GM12874 (cell line): Measurements from ENCODE around the gene HMGCS2.
A peak's percentile ranks its signal among the peaks of the same experiment; 100 is the strongest.

ENCODE experiments used
- TF ChIP-seq, protein P1 (sequence below): IDR thresholded peaks from 2 replicates; pipeline ENCODE4 v1.5.1; 2011; ENCODE audit warnings: low read depth, mild to moderate bottlenecking, control low read depth, low read length, moderate library complexity; ENCODE audit not compliant: insufficient read depth

HMGCS2 gene

DNA sequence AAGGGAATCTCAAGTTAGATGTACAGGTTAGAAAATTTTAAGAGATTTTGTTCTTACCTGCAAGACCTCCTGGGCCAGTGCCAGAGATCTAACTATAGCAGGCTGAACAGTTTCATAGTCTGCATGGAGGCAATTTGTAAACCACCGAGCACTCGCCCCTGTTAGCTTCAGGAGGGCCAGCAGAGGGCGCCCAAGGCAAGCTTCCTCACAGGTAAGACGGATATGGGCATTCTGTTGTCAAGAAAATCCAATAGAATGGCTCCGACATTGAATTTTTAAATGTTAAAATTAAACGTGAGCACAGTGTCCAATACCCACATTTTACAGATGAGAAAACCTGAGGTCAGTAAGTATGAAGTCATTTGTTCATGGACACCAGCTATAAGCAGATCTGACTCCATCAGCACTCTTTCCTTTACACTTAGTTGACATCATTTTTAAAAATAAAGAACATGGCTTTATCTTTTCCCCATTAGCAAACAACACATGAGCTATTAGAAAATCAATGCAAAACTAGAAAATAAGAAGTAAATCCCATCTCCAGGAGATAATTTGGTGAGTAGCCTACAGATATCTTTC is 40.4 kb upstream of the HMGCS2 start:
- TF ChIP-seq, protein P1, sequence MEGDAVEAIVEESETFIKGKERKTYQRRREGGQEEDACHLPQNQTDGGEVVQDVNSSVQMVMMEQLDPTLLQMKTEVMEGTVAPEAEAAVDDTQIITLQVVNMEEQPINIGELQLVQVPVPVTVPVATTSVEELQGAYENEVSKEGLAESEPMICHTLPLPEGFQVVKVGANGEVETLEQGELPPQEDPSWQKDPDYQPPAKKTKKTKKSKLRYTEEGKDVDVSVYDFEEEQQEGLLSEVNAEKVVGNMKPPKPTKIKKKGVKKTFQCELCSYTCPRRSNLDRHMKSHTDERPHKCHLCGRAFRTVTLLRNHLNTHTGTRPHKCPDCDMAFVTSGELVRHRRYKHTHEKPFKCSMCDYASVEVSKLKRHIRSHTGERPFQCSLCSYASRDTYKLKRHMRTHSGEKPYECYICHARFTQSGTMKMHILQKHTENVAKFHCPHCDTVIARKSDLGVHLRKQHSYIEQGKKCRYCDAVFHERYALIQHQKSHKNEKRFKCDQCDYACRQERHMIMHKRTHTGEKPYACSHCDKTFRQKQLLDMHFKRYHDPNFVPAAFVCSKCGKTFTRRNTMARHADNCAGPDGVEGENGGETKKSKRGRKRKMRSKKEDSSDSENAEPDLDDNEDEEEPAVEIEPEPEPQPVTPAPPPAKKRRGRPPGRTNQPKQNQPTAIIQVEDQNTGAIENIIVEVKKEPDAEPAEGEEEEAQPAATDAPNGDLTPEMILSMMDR: peak; percentile 92

DNA sequence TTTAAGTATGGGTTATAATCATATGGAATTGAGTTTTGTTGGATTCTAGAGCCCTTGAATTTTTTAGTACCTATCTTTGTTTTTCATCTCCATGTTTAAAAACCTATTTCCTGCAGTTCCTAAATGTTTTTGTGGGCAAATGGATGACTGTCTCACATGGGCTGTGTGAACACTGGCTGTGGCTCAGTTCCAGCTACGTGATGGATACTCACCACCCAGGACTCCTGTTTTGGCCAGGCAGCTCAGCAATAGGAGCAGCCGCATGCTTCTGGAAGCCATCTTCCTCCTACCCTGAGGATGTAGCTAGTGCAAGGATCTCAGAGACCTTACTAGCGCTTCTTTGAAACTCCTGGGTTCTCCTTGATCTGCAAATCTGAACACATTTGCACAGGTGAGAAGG is 39.8 kb upstream of the HMGCS2 start:
- TF ChIP-seq, protein P1: no peak

DNA sequence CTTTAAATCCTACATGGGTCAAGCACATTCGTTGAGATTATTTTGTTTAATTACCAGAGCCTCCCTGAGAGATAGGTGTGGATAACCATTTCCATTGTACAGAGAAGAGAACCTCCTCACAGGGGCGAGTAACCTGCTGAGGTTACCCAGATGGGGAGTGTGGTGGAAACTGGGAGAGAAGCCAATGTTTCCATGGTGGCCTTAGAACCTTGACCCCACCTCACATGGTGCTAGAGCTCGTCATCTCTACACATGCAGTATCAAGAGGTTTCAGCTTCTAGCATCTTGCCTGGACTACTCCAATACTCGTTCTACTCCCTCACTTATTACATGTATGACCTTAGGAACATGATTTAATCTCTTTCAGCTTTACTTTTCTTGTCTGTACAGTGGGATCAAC is 37.8 kb upstream of the HMGCS2 start:
- TF ChIP-seq, protein P1: no peak

DNA sequence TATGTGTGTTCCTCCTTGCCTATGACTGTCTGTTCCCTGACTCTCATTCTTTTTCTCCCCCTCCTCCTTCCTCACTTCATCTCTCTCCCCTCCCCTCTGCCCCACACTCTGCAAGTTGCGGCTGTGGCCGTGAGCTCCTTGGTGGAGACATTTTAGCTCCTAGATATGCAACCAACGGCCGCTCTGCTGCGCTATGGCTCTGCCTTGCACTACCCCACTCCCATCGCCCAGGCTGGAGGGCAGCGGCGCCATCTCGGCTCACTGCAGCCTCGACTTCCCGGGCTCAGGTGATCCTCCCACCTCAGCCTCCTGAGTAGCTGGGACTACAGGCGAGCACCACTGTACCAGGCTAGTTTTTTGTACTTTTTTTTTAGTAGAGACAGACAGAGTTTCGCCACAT is 37.0 kb upstream of the HMGCS2 start:
- TF ChIP-seq, protein P1: no peak

DNA sequence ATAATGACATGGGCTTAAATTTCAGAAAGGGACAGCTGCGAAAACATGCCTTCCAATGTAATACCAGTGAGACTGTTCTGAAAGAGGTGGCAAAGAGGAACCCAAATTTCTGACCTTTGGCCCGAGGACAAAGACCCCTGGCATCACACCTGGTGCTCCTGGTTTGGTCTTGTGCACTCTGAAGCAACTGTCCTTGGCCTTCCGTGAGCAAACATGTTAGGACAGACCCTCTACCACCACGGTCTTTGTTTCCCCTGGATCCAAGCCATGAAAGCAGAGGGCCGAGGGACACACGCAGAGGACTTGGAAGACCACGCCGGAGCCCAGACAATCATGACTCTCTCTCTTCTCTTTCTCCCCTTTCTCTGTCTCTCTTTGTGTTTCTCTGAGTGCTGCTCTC is 36.5 kb upstream of the HMGCS2 start:
- TF ChIP-seq, protein P1: no peak

DNA sequence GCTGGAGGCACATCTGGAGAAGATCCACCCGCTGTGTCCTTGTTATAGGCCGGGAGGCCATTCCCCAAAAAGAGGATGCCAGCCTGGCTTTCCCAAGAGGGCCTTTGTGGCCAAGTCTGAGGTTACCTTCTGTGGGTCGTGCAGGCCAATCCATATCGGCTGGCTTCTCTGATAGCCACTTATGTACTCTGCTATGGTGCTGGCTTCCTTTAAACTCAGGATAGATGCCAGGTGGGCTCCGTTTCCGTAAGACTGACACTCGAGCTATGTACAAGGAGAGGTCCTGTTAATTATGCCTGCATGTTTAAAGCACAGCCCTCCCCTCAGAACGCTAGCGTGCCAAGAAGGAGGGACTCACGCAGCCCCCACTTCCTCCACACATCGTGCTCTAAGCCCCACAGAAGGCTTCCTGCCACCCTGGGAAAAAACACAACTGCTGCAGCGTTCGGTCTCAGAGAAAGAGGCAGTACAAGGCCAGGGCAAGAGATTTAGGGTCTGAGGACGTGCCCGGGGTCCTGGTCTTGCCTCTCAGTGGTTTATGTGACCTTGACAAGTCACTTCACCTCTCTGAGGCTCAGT is 31.0 kb upstream of the HMGCS2 start:
- TF ChIP-seq, protein P1: no peak

DNA sequence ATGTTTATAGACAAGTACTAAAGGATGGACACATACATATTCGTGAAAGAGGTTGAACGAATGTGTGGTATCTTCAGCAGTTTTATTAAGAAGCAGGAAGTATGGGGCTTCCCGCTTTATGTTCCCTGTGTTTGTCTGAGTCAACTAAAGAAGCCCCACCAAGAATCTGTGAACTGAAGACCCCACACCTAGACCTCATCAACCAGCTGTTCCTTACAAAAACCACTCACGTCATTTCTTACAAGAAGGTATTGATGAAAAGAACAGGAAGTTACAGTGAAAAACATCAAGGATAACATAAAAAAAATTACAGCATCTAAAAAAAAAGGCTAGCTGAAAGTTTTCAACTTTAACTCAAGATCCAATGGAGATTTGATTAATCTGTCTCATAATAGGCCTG is 30.3 kb upstream of the HMGCS2 start:
- TF ChIP-seq, protein P1: no peak
